Prostate gland (tissue), 2 donors: Measurements from ENCODE around the gene OBSL1.

Experiments
- POLR2AphosphoS5 ChIP-seq: sonication (generic); formaldehyde crosslinking; IDR thresholded peaks from one replicate; pipeline ENCODE4 v1.6.1; 2017; ENCODE audit warnings: antibody characterized with exemption
- TF ChIP-seq, protein P1 (sequence below), 4 experiments: fragments of 200-600 bp in 2 of 4; fragments of 450-650 bp in 2 of 4; sonication (generic) in 2 of 4; IDR thresholded peaks; 1 replicate in 3 of 4; 2 replicates in 1 of 4; pipeline ENCODE4 v1.5.1; 2016 to 2019; ENCODE audit warnings: antibody characterized with exemption in 4 of 4, mild to moderate bottlenecking in 2 of 4, moderate library complexity in 2 of 4

DNA sequence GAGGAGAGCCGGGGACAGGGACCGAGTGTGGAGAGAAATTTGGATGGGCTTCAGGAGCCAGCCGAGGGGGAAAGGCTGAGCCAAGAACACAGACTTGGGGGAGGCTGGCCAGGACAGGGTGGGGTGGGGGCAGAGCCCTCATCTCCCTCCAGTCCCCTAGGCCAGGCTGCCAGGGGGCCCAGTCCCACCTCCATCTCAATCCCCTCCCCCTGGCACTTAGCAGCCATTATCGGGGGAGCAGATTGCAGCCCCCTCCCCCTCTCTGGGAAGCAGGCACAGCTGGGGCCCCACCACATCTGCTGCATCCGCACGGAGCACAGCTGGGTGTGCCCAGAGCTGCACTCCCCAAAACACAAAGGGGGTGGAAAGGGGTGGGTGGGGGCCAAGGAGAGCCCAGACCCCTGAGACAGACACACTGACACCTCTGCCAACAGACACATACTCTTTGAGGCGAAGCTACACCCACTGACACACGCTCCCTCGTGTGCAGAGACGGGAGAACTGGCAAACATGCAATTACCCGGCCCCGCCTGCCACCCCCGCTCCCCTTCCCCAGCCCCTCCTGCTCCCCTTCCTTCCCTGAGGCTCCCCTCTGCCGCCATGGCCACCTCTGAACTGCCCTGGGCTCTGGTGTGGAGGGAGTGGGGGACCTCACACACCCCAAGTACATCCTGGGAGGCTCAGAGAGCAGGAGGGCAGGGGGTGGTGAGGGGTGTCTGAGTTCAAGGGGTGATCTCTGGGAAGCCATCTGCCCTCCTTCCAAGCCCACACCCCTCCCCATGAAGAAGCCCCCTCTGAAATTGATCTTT lies 62.2 kb downstream of the OBSL1 start:
- TF ChIP-seq, protein P1, sequence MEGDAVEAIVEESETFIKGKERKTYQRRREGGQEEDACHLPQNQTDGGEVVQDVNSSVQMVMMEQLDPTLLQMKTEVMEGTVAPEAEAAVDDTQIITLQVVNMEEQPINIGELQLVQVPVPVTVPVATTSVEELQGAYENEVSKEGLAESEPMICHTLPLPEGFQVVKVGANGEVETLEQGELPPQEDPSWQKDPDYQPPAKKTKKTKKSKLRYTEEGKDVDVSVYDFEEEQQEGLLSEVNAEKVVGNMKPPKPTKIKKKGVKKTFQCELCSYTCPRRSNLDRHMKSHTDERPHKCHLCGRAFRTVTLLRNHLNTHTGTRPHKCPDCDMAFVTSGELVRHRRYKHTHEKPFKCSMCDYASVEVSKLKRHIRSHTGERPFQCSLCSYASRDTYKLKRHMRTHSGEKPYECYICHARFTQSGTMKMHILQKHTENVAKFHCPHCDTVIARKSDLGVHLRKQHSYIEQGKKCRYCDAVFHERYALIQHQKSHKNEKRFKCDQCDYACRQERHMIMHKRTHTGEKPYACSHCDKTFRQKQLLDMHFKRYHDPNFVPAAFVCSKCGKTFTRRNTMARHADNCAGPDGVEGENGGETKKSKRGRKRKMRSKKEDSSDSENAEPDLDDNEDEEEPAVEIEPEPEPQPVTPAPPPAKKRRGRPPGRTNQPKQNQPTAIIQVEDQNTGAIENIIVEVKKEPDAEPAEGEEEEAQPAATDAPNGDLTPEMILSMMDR (IDR thresholded peaks at IDR 0.05) = no peak
- no peak for TF ChIP-seq POLR2AphosphoS5
